CD4-positive, alpha-beta T cell treated with Interleukin-15 for 4 hours (primary cell): ENCODE data around the gene SMCO2.

Source experiments
- DNase-seq: peaks from one replicate; pipeline ENCODE4 v3.0.0-alpha.2; 2020; ENCODE audit warnings: low spot score

Gene SMCO2

GRCh38 chr12:27446436-27446835, at the start of gene SMCO2:
TSS of gene SMCO2 (plus strand) at chr12:27446736. CDS start at chr12:27470632, 23,896 bp downstream.
- DNase-seq = no peak

- DNase-seq = no peak
These were observed 48.1 kb upstream of the SMCO2 start for GRCh38 chr12:27398466-27398865.

DNA sequence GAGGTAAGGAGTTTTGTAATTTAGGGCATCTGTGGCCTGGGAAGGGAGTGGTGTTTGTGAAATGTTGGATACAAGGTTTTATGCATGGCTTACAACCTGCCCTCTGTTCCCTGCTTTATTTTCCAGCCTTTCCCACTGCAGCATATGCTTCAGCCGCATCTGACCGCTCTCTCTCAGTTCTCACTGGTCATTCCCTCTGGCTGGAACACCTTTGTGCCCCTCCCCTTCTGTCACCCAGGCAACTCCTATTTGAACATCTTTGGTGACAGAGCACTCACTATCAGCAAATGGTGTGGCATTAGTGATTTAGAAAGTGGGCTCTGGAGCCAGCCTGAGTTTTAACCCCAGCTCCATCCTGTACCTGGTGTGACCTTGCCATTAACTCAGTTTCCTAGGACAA, 47.5 kb upstream of the SMCO2 start:
- no peak for DNase-seq

DNA sequence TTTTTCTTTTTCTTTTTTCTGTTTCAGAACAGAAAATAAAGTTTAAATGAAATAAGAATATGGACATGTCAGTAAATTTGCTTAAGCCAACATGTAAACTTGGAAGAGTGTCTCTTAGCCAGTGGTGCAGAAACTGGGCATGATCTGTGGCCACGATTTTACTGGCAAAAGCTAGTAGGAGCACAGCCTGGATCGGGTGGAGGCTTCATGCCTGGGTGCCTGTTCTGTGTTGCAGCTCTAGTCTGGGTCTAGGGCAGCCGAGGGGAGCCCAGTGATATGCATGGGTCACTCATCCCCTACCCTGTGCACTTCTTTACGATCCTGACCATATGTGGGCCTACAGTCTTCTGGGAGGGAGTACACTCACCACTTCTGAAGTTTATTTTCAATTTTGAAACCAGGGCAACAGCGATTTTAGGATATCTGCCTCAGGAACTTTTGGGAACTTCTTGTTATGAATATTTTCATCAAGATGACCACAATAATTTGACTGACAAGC, 45.6 kb upstream of the SMCO2 start:
- no peak for DNase-seq

DNA sequence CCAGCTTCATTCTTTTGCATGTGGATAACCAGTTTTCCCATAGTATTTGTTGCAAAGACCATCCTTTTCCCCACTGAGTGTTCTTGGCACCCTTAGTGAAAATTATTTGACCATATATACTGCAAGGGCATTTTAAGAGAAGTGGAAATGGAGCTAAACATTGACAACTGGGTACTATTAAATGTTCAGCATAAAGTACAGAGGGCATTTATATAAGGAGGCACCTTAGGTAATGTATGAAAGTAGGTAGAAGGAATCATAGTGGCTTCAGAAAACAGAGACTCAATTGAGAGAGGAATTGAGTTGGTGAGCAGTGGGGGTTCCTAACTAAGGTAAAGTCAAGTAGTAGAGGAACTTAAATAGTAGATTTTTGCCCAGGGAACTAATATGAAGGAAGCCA, 34.5 kb upstream of the SMCO2 start:
- DNase-seq = no peak

DNA sequence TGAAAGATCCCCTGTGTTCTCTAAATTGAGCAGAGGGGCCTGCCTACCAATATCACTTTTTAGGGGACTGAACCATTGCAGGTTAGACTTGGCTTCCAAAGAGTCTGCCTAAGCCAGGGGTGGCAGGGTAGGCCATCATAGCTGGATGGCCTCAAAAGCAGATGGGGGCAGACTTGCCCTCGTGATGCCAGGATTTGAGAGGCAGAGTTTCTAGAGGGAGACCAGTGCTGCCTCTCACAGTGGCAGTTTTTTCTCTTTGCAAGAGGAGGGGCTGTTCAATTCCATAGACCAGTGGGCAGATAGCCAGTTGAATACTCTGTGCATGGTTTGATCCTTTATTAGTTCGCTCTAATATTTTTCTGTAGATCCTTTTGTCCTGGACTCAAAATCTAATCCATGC, 23.8 kb upstream of the SMCO2 start:
- DNase-seq = no peak

DNA sequence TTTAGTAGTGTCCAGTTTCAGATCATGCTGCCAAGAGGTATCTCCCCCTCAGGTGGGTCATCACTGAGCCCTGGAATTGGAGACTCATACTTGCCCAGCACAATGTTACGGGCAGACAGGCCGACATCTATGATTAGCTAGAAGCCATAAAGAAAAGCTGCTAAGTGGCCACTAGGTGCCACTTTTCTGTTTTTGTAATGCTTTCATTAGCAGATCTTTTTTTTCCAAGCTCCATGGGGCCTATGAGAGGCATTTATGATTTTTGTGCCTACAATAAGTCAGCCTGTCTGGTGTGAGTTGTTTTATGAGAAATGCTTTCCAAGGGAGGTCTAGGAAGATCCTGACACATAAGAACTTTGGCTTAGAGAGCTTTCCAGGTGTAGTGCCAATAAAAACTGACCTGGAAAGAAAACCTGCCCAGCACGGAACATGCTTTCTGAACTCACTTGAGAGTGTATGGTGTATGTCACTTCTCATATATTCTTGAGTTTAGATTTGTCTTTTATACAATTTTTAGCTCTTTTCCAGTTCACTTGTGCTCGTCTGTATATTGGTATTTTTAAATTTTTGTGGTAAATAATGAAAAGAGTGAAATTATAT, 21.8 kb upstream of the SMCO2 start:
- DNase-seq = no peak

DNA sequence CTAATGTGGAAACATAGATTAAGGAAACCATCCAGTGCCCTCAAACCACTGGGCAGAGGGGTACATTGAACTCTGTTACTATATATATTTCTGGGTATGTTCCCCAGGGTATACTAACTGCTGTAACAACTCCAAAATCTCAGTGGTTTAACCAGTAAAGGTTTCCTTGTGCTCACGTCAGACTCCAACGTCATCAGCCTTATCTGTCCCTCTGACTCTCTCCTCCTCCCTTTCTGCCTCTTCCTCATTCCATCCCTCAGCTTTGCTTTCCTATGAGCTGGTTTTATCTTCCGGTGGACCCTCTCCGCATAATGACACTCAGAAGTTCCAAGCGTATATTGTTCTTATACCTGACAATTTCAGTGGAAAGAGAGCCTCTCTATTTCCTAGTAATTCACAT, 21.2 kb upstream of the SMCO2 start:
- no peak for DNase-seq

DNA sequence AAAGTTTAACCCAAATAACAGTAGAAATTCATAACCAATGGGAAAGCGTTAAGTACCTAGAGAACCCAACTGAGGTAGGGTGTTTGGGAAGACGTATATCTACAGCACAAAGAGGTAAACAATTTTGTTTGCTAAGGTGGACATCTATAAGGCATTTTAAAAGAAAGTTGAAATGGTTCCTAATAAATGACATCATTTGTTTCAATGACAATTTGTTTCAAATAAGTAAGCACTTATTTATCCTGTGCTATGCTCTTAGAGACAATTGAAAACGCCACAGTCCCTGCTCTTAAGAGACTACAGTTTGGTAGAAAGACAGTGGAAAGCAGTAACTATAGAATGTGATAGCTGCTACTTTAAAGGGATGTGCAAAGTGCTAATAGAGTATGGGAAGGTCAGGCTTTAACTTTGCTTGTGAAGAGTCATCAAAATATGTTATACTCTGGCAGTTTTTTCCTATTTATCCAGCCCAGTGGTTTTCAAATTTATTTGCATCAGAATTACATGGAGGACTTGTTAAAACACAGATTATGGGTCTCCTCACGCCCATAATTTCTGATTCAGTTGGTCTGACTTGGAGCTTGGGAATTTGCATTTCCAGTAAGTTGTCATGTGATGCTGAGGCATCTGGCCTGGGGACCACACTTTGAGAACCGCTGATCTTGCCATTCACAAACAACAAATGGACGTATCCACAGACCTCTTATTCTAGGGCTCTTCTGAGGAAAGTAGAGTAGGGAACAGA, 19.6 kb upstream of the SMCO2 start:
- DNase-seq = no peak

GRCh38 chr12:27427824-27428223, 18.7 kb upstream of the SMCO2 start:
- no peak for DNase-seq

GRCh38 chr12:27428466-27428865, 18.1 kb upstream of the SMCO2 start:
- DNase-seq = no peak

DNA sequence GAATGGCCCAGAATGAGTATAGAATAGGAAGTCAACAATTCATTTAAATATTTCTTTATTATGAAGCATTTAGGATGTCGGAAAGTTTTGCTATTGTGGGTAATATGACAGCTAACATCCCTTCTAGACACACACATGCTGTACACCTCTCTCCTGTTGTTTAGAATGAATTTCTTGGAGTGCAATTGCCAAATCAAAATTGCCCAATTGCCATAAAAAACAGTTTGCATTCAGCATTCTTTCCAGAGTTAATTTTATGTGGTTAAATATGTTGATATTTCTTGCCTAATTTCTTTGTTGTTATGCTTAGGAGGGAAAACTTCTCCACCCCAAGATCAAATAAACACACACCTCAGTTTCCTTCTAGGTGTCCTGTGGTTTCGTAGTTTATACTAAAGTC, 16.9 kb upstream of the SMCO2 start:
- no peak for DNase-seq

- DNase-seq = no peak
These were observed 15.4 kb upstream of the SMCO2 start for GRCh38 chr12:27431185-27431584.

GRCh38 chr12:27434673-27435565, 11.6 kb upstream of the SMCO2 start:
- DNase-seq = no peak

- no peak for DNase-seq
These were observed 10.5 kb upstream of the SMCO2 start for GRCh38 chr12:27436029-27436428.

DNA sequence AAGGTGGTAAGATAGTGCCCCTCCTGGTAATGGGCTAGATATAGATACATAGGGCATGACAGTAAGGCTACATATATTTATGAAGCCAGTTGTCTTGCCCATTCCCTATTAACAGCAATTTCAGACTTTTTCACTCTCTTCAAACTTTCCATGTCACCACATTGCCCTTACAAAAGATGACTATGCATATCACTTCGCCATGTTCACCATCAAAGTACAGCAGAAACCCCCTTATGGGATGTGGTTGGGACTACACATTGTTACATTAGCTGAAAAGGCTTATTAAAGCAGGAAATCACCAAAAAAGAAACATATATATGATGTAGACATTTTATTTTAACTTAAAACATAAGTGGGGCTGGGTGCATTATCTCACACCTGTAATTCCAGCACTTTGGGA, 9.8 kb upstream of the SMCO2 start:
- no peak for DNase-seq

GRCh38 chr12:27437839-27438238, 8.7 kb upstream of the SMCO2 start:
- DNase-seq = no peak

- DNase-seq = no peak
These were observed 1.2 kb downstream of the SMCO2 start for GRCh38 chr12:27447761-27448160.

- DNase-seq = no peak
These were observed 2.5 kb downstream of the SMCO2 start for GRCh38 chr12:27449026-27449425.

GRCh38 chr12:27449893-27450534, 3.5 kb downstream of the SMCO2 start:
- no peak for DNase-seq

GRCh38 chr12:27451036-27451825, 4.7 kb downstream of the SMCO2 start:
- DNase-seq = no peak
